ENCODE data around the gene MRPS18C.

DNA sequence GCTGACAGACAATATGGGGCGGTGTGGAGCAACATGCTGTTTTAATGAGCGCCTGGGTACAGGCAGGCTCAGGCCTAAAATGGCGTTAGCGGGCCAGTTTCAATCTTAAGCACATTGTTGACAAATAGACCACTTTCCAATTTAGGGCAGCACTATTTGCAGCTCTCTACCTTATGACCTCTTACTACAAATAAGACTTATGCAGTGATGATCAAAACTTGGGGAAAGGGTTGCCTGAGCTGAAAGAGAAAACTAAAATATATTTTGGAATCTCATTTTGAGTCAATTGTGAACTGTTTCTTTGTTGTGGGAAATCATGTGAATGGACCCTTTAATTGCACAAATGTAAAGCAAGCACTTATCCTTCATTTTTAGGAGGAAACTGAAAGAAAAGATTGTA, 54.6 kb downstream of the MRPS18C start:
- TF ChIP-seq CTCF (conservative IDR thresholded peaks at IDR 0.05; ENCODE audit: low read depth, low read length), result no peak
- no peak for TF ChIP-seq MAFK (IDR thresholded peaks at IDR 0.05; ENCODE audit: low read depth, low read length)
- TF ChIP-seq CEBPB (IDR thresholded peaks at IDR 0.05; ENCODE audit: low read depth, low read length), result no peak
- no peak for TF ChIP-seq POLR2A (IDR thresholded peaks at IDR 0.05; ENCODE audit: low read depth, low read length)
- no peak for TF ChIP-seq MAZ (IDR thresholded peaks at IDR 0.05; ENCODE audit: borderline replicate concordance, low read depth, low read length)
- no peak for TF ChIP-seq RFX5 (IDR thresholded peaks at IDR 0.05; ENCODE audit: low read depth, low read length)
- TF ChIP-seq CHD1 (IDR thresholded peaks at IDR 0.05; ENCODE audit: low read depth, low read length), result no peak
- TF ChIP-seq RAD21 (IDR thresholded peaks at IDR 0.05; ENCODE audit: low read length), result no peak
- TF ChIP-seq, protein P1, sequence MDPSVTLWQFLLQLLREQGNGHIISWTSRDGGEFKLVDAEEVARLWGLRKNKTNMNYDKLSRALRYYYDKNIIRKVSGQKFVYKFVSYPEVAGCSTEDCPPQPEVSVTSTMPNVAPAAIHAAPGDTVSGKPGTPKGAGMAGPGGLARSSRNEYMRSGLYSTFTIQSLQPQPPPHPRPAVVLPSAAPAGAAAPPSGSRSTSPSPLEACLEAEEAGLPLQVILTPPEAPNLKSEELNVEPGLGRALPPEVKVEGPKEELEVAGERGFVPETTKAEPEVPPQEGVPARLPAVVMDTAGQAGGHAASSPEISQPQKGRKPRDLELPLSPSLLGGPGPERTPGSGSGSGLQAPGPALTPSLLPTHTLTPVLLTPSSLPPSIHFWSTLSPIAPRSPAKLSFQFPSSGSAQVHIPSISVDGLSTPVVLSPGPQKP (IDR thresholded peaks at IDR 0.05; ENCODE audit: borderline replicate concordance, low read depth, low read length), result no peak
- no peak for TF ChIP-seq BHLHE40 (IDR thresholded peaks at IDR 0.05; ENCODE audit: low read depth, low read length)
- TF ChIP-seq MXI1 (IDR thresholded peaks at IDR 0.05; ENCODE audit: borderline replicate concordance, low read depth, low read length), result no peak
- no peak for TF ChIP-seq NFE2L2 (IDR thresholded peaks at IDR 0.05; ENCODE audit: low read depth, low read length)

Measured in IMR-90 (cell line).